CD4-positive, alpha-beta memory T cell (primary cell): ENCODE results near the gene ASIC3. TPM values are rescaled to one million over a fixed set of nuclear protein-coding genes. Genes with fewer than 3 reads are reported as not detected.
"Not testable (repeated sequence)": the region's sequence is repeated elsewhere in the genome, so short reads cannot be mapped to it uniquely, and the experiment has no call there.

Source experiments
- CTCF ChIA-PET: fragments of 350-600 bp; sonication (Branson Sonifier 250); formaldehyde crosslinking; loops from one replicate; lab custom pipeline; 2021; ENCODE audit warnings: inconsistent platforms; ENCODE audit not compliant: partially characterized antibody; lab: Charles Lee
- POLR2A ChIA-PET: fragments of 350-600 bp; sonication (Branson Sonifier 250); formaldehyde crosslinking; loops from one replicate; lab custom pipeline; 2021; ENCODE audit not compliant: partially characterized antibody; lab: Charles Lee
- DNase-seq, 5 donors: peaks; one replicate each; pipeline versions ENCODE4 v3.0.0 to v3.0.0-alpha.2; 2020 to 2022; ENCODE audit warnings: mixed read lengths in 1 of 5
- H3K27ac ChIP-seq: one replicate; pipeline ENCODE4 v1.7.0; 2013; ENCODE audit warnings: low read depth, low read length
- H3K27me3 ChIP-seq: 2 replicates; pipeline ENCODE4 v1.7.0; 2013; ENCODE audit warnings: mild to moderate bottlenecking, low read length, moderate library complexity; ENCODE audit not compliant: insufficient read depth
- H3K36me3 ChIP-seq: 2 replicates; pipeline ENCODE4 v1.7.0; 2013; ENCODE audit warnings: mild to moderate bottlenecking, low read length, moderate library complexity; ENCODE audit not compliant: insufficient read depth
- H3K4me1 ChIP-seq: 2 replicates; pipeline ENCODE4 v1.7.0; 2013; ENCODE audit warnings: mild to moderate bottlenecking, low read length, moderate library complexity; ENCODE audit not compliant: insufficient read depth
- H3K4me3 ChIP-seq, 2 donors: one replicate each; pipeline ENCODE4 v1.7.0; 2013; ENCODE audit warnings: low read length in 2 of 2, mild to moderate bottlenecking in 1 of 2
- H3K9me3 ChIP-seq, 2 donors: one replicate each; pipeline ENCODE4 v1.7.0; 2013; ENCODE audit warnings: low read length in 2 of 2, control low read depth in 1 of 2; ENCODE audit not compliant: control insufficient read depth in 1 of 2
- H3K27ac Mint-ChIP-seq, 7 donors: one replicate each; pipeline ENCODE4 v1.8.0; 2020 to 2021; ENCODE audit warnings: mixed read lengths in 7 of 7, mild to moderate bottlenecking in 6 of 7, inconsistent platforms in 3 of 7, moderate library complexity in 3 of 7
- H3K27me3 Mint-ChIP-seq, 2 donors: one replicate each; pipeline ENCODE4 v1.8.0; 2020 to 2021; ENCODE audit warnings: mixed read lengths in 2 of 2
- H3K36me3 Mint-ChIP-seq, 2 donors: one replicate each; pipeline ENCODE4 v1.8.0; 2020 to 2021; ENCODE audit warnings: mixed read lengths in 2 of 2, inconsistent platforms in 1 of 2, mild to moderate bottlenecking in 1 of 2
- H3K4me1 Mint-ChIP-seq, 4 donors: one replicate each; pipeline ENCODE4 v1.8.0; 2020 to 2021; ENCODE audit warnings: mixed read lengths in 4 of 4, mild to moderate bottlenecking in 1 of 4
- H3K4me3 Mint-ChIP-seq, 8 donors: one replicate each; pipeline ENCODE4 v1.8.0; 2020 to 2021; ENCODE audit warnings: mixed read lengths in 8 of 8, mild to moderate bottlenecking in 7 of 8, moderate library complexity in 6 of 8, inconsistent platforms in 3 of 8
- H3K9me3 Mint-ChIP-seq, 8 donors: one replicate each; pipeline ENCODE4 v1.8.0; 2020 to 2021; ENCODE audit warnings: mixed read lengths in 8 of 8, mild to moderate bottlenecking in 5 of 8, inconsistent platforms in 3 of 8, moderate library complexity in 1 of 8
- intact Hi-C: fragments of 100-400 bp; cut with micrococcal nuclease; formaldehyde crosslinking; loops from one replicate; pipeline ENCODE4 v1.15.1; 2023
- polyA plus RNA-seq, 2 donors: library from polyadenylated mRNA; unstranded; fragments of 300-500 nt; fragmentation: Illumina TruSeq; gene quantifications; one replicate each; pipeline ENCODE4 v1.2.3, GENCODE V29; 2021
- total RNA-seq, 2 experiments: library from RNA; stranded (reverse); gene quantifications; one replicate each; pipeline ENCODE4 v1.2.3, GENCODE V29; 2021

ASIC3 gene
- total and polyA plus RNA-seq, 4 experiments from 2014 or later, result 10.6 to 11.6 TPM; not detected in 2

- Mint-ChIP-seq H3K4me3 (peak overlapping the region in 6 of 8 donors; percentile 13 to 89 (median 50)), H3K27me3 (no peaks in the 10 kb centered on the region), H3K4me1 (peaks cover 44 to 88% (median 65%) of the 10 kb centered on the region in 4 donors), H3K27ac (peak overlapping the region; percentile 66 to 99 (median 97)), H3K36me3 (peaks cover 1 to 7% of the 10 kb centered on the region in 2 donors), H3K9me3 (peaks cover 0 to 2% (median 0%) of the 10 kb centered on the region in 8 donors)
- Histone ChIP-seq H3K9me3 (no peaks in the 10 kb centered on the region), H3K27ac (peak overlapping the region; percentile 69), H3K4me3 (no peak overlapping the region), H3K4me1 (peaks cover 82% of the 10 kb centered on the region), H3K27me3 (no peaks in the 10 kb centered on the region), H3K36me3 (no peaks in the 10 kb centered on the region)
- intact Hi-C loops, result loop anchor here (10.0 kb wide), 1 partner anchor 335 kb away; the partner anchor contains the start of gene NUB1
- POLR2A ChIA-PET, result interaction anchor here (0.5 to 13.0 kb wide), 14 partner anchors 9 to 1724 kb away, joined by 3 to 182 read pairs (median 8); partner anchors contain the start of genes ABCB8, ABCF2, NOS3 and TMUB1
- CTCF ChIA-PET, result interaction anchor here (1.0 to 9.1 kb wide), 14 partner anchors 9 to 654 kb away, joined by 3 to 93 read pairs (median 12); partner anchors contain the start of genes ABCB8 and NOS3
- peak in 1 of 5 donors; percentile 31 for DNase-seq
These were observed 38.8 kb upstream of the ASIC3 start for GRCh38 chr7:151009327-151010036.

- H3K27ac ChIP-seq, result peak overlapping the region; percentile 69
- intact Hi-C loops, result loop anchor here (10.0 kb wide), 1 partner anchor 335 kb away; the partner anchor contains the start of gene NUB1
- peak in 1 of 5 donors; percentile 38 for DNase-seq
- CTCF ChIA-PET, result interaction anchor here (1.0 to 9.1 kb wide), 12 partner anchors 8 to 655 kb away, joined by 3 to 93 read pairs (median 14); partner anchors contain the start of genes ABCB8, ATG9B and NOS3
- POLR2A ChIA-PET, result interaction anchor here (0.7 to 13.0 kb wide), 14 partner anchors 9 to 1141 kb away, joined by 3 to 182 read pairs (median 8); partner anchors contain the start of genes ABCB8, NOS3, REPIN1 and TMUB1
- H3K9me3 ChIP-seq, result no peaks in the 10 kb centered on the region
- peaks cover 86% of the 10 kb centered on the region for H3K4me1 ChIP-seq
- H3K36me3 ChIP-seq, result no peaks in the 10 kb centered on the region
- H3K27ac Mint-ChIP-seq, result peak overlapping the region; percentile 91 to 99 (median 97)
- H3K36me3 Mint-ChIP-seq, result peaks cover 1 to 5% of the 10 kb centered on the region in 2 donors
- peaks cover 0 to 2% (median 0%) of the 10 kb centered on the region in 8 donors for H3K9me3 Mint-ChIP-seq
- no peaks in the 10 kb centered on the region for H3K27me3 ChIP-seq
- H3K4me3 Mint-ChIP-seq, result peak overlapping the region in 5 of 8 donors; percentile 69 to 89 (median 76)
- H3K4me1 Mint-ChIP-seq, result peaks cover 47 to 93% (median 69%) of the 10 kb centered on the region in 4 donors
- no peaks in the 10 kb centered on the region for H3K27me3 Mint-ChIP-seq
- H3K4me3 ChIP-seq, result no peak overlapping the region
These were observed 38.4 kb upstream of the ASIC3 start for GRCh38 chr7:151010037-151010306.

GRCh38 chr7:151010307-151011096 is 37.8 kb upstream of the ASIC3 start:
- CTCF ChIA-PET, result interaction anchor here (1.0 to 9.1 kb wide), 16 partner anchors 7 to 655 kb away, joined by 3 to 93 read pairs (median 6); partner anchors contain the start of genes ABCB8, ATG9B and NOS3
- POLR2A ChIA-PET, result interaction anchor here (0.7 to 13.0 kb wide), 18 partner anchors 8 to 1141 kb away, joined by 3 to 182 read pairs (median 5); partner anchors contain the start of genes ABCB8, FASTK, NOS3 and REPIN1
- Mint-ChIP-seq H3K4me3 (peak overlapping the region; percentile 68 to 89 (median 75)), H3K4me1 (peaks cover 52 to 95% (median 72%) of the 10 kb centered on the region in 4 donors), H3K27ac (peak overlapping the region; percentile 91 to 99 (median 97)), H3K9me3 (peaks cover 0 to 2% (median 0%) of the 10 kb centered on the region in 8 donors), H3K36me3 (peaks cover 1 to 5% of the 10 kb centered on the region in 2 donors), H3K27me3 (no peaks in the 10 kb centered on the region)
- intact Hi-C loops, result loop anchor here (10.0 kb wide), 1 partner anchor 334 kb away; the partner anchor contains the start of gene NUB1
- Histone ChIP-seq H3K4me3 (peak overlapping the region; percentile 6 to 65), H3K4me1 (peaks cover 92% of the 10 kb centered on the region), H3K36me3 (no peaks in the 10 kb centered on the region), H3K27ac (peak overlapping the region; percentile 69), H3K9me3 (no peaks in the 10 kb centered on the region), H3K27me3 (no peaks in the 10 kb centered on the region)
- DNase-seq, result peak; percentile 48 to 68 (median 56)

GRCh38 chr7:151011097-151011409 is 37.3 kb upstream of the ASIC3 start:
- H3K27ac ChIP-seq, result peak overlapping the region; percentile 69
- H3K4me1 Mint-ChIP-seq, result peaks cover 53 to 94% (median 74%) of the 10 kb centered on the region in 4 donors
- CTCF ChIA-PET, result interaction anchor here (1.0 to 9.1 kb wide), 15 partner anchors 7 to 101 kb away, joined by 3 to 93 read pairs (median 7); partner anchors contain the start of genes ABCB8, ATG9B and NOS3
- DNase-seq, result no peak
- no peaks in the 10 kb centered on the region for H3K27me3 ChIP-seq
- H3K27me3 Mint-ChIP-seq, result no peaks in the 10 kb centered on the region
- POLR2A ChIA-PET, result interaction anchor here (0.7 to 13.0 kb wide), 15 partner anchors 8 to 1133 kb away, joined by 3 to 182 read pairs (median 7); partner anchors contain the start of genes ABCB8, FASTK, NOS3 and TMUB1
- intact Hi-C loops, result loop anchor here (10.0 kb wide), 1 partner anchor 334 kb away; the partner anchor contains the start of gene NUB1
- H3K9me3 Mint-ChIP-seq, result peaks cover 0 to 2% (median 0%) of the 10 kb centered on the region in 8 donors
- H3K9me3 ChIP-seq, result no peaks in the 10 kb centered on the region
- peak overlapping the region; percentile 91 to 99 (median 97) for H3K27ac Mint-ChIP-seq
- no peaks in the 10 kb centered on the region for H3K36me3 ChIP-seq
- H3K4me3 Mint-ChIP-seq, result peak overlapping the region; percentile 68 to 89 (median 75)
- H3K36me3 Mint-ChIP-seq, result peaks cover 1 to 5% of the 10 kb centered on the region in 2 donors
- peaks cover 97% of the 10 kb centered on the region for H3K4me1 ChIP-seq
- peak overlapping the region; percentile 6 to 65 for H3K4me3 ChIP-seq

- H3K27me3 Mint-ChIP-seq, DNase-seq, H3K4me3 ChIP-seq, H3K9me3 ChIP-seq, H3K36me3 ChIP-seq, H3K27me3 ChIP-seq, H3K9me3 Mint-ChIP-seq, H3K36me3 Mint-ChIP-seq: not testable (repeated sequence)
- intact Hi-C loops, result loop anchor here (10.0 kb wide), 1 partner anchor 333 kb away; the partner anchor contains the start of gene NUB1
- peaks cover 56 to 94% (median 77%) of the 10 kb centered on the region in 4 donors for H3K4me1 Mint-ChIP-seq
- peak overlapping the region; percentile 96 for H3K27ac ChIP-seq
- H3K27ac Mint-ChIP-seq, result peak overlapping the region; percentile 97 to 100 (median 99)
- ChIA-PET POLR2A (interaction anchor here (0.7 to 13.0 kb wide), 12 partner anchors 7 to 1133 kb away, joined by 3 to 182 read pairs (median 11); partner anchors contain the start of genes ABCB8, FASTK, NOS3 and TMUB1), CTCF (interaction anchor here (1.1 to 9.1 kb wide), 12 partner anchors 6 to 100 kb away, joined by 3 to 93 read pairs (median 14); partner anchors contain the start of genes ABCB8, ATG9B and NOS3)
- H3K4me3 Mint-ChIP-seq, result peak overlapping the region in 7 of 8 donors; percentile 1 to 86 (median 65)
- H3K4me1 ChIP-seq, result peaks cover 99% of the 10 kb centered on the region
These were observed 36.7 kb upstream of the ASIC3 start for GRCh38 chr7:151011616-151012015.

- H3K9me3 Mint-ChIP-seq, result peaks cover 0 to 2% (median 0%) of the 10 kb centered on the region in 8 donors
- peak overlapping the region; percentile 97 to 100 (median 99) for H3K27ac Mint-ChIP-seq
- H3K36me3 Mint-ChIP-seq, result peaks cover 1 to 5% of the 10 kb centered on the region in 2 donors
- Histone ChIP-seq H3K9me3 (no peaks in the 10 kb centered on the region), H3K27me3 (no peaks in the 10 kb centered on the region), H3K4me3 (no peak overlapping the region), H3K27ac (peak overlapping the region; percentile 96), H3K36me3 (no peaks in the 10 kb centered on the region), H3K4me1 (peaks cover 99% of the 10 kb centered on the region)
- no peaks in the 10 kb centered on the region for H3K27me3 Mint-ChIP-seq
- ChIA-PET CTCF (interaction anchor here (1.1 to 9.1 kb wide), 6 partner anchors 13 to 114 kb away, joined by 3 to 73 read pairs (median 6); partner anchors contain the start of gene ATG9B), POLR2A (interaction anchor here (1.0 to 13.0 kb wide), 9 partner anchors 7 to 1132 kb away, joined by 3 to 182 read pairs (median 10); partner anchors contain the start of genes ABCB8, FASTK and NOS3)
- H3K4me3 Mint-ChIP-seq, result peak overlapping the region in 7 of 8 donors; percentile 63 to 86 (median 73)
- DNase-seq, result no peak
- H3K4me1 Mint-ChIP-seq, result peaks cover 57 to 94% (median 78%) of the 10 kb centered on the region in 4 donors
- intact Hi-C loops, result loop anchor here (10.0 kb wide), 1 partner anchor 333 kb away; the partner anchor contains the start of gene NUB1
These were observed 36.2 kb upstream of the ASIC3 start for GRCh38 chr7:151012031-151012692.
